ENCODE results near the gene MYMK. TPM values are rescaled to one million over a fixed set of nuclear protein-coding genes. Genes with fewer than 3 reads are reported as not detected.

The MYMK gene
- total and polyA plus RNA-seq, 2 of the 8 experiments (the other 6 are each of a cell fraction or from before 2014, with no cell fraction given): not detected

DNA sequence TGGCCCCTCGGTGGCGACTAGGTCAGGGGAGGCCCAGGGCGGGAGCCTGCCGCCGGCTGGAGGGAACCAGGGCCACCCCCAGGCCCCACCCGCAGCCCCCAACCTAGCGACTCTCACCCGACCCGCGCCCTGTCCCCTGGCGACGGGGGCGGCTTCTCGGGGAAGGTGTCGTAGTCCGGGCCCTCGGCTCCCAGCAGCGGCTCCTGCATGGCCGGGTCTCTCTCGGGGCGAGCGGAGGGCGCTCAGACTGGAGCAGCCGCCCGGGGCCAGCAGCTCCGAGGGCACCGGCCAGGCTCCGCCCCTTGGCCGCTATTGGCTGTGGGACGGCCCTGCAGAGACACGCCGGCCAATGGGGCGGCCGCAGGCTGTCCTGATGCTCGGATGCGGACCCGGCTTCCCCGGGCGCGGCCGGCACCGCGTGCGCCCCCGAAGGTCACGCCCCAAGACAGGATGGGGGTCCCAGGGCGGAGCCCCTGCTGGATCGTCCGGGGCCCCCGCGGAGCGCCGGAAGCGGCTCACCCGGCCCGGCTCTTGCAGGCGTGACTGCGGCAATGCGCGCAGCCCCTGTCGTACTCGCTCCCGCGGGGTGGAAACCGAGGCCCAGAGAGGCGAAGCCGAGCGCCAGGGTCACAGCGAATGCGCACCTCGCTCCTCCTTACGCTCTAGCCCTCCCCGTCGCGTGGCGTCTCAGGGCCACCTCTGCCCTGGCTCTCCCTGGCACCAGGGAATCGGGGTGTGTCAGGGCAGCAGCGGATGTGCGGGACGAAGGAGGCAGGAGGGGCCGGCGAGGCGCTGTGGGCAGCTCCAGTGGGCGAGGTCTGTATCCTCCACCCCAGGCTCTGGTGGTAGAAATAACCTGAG, 45.7 kb downstream of the MYMK start, which contains the start of gene SLC2A6:
Gene SLC2A6, minus strand, starts transcription at position 249 of the 861 bp plus-strand sequence. Its CDS starts 40 bp downstream, at position 209.
- peak within 1 kb of the TSS; percentile 73 for H3K18ac ChIP-seq (ENCODE audit: extremely low read depth, low read length)
- DNase-seq (ENCODE audit: low read depth in 1 of 2, low spot score in 2 of 2) (peak; percentile 74 to 94), FAIRE-seq (no peak)
- H3K36me3 ChIP-seq (ENCODE audit: control insufficient read depth in 2 of 4, insufficient read depth in 4 of 4, low read length in 3 of 4): peaks cover 0 to 14% (median 6%) of the 10 kb centered on the region in 4 experiments; a peak in 5 of 8 replicates
- CTCF ChIA-PET (ENCODE audit: partially characterized antibody): interaction anchor here (0.6 to 3.4 kb wide), 12 partner anchors 8 to 278 kb away, joined by 3 to 13 read pairs (median 4); no protein-coding TSS in a partner anchor
- H3K27ac ChIP-seq (ENCODE audit: low read depth, low read length): no peak within 1 kb of the TSS
- H3K9ac ChIP-seq (replicated peaks in 1 of 4; ENCODE audit: extremely low read depth in 1 of 4, low read depth in 3 of 4, low read length in 3 of 4): peak within 1 kb of the TSS in 3 of 4 experiments; percentile 35 to 37 (median 37); a peak in 4 of 7 replicates
- no peak within 1 kb of the TSS for H2BK20ac ChIP-seq (ENCODE audit: low read length)
- H2BK15ac ChIP-seq (ENCODE audit: low read length): peak within 1 kb of the TSS; percentile 5; the same call in 1 of the 2 replicates
- peaks cover 6% of the 10 kb centered on the region; the same call in 1 of the 2 replicates for H3K23me2 ChIP-seq (ENCODE audit: low read depth, low read length)
- H3K79me2 ChIP-seq (ENCODE audit: control insufficient read depth in 1 of 2, insufficient read depth in 2 of 2, low read length in 2 of 2): peaks cover 0 to 6% of the 10 kb centered on the region in 2 experiments; a peak in 1 of 4 replicates
- 0 out of 2 replicates have a peak within 1 kb of the TSS, but pooled peaks have one; percentile 57 for H2BK5ac ChIP-seq (ENCODE audit: low read depth, low read length)
- H3K9me3 ChIP-seq (ENCODE audit: insufficient read depth in 2 of 2, low read depth in 1 of 2, low read length in 1 of 2): no peaks in the 10 kb centered on the region
- H4K8ac ChIP-seq (ENCODE audit: extremely low read depth, insufficient read depth, low read length): peak within 1 kb of the TSS; percentile 87
- H3K4me2 ChIP-seq (ENCODE audit: insufficient read depth in 1 of 2, low read depth in 2 of 2, low read length in 2 of 2): peak within 1 kb of the TSS; percentile 89 to 95
- peak within 1 kb of the TSS; percentile 96 for H4K91ac ChIP-seq (replicated peaks; ENCODE audit: insufficient read length, low read length)
- H2AK5ac ChIP-seq (ENCODE audit: low read depth, low read length): 0 out of 2 replicates have a peak within 1 kb of the TSS, but pooled peaks have one; percentile 65
- WGBS, 2 experiments (ENCODE audit: extremely low coverage in 1 of 2, insufficient coverage in 1 of 2, insufficient read length in 1 of 2, insufficient replicate concordance in 2 of 2, low coverage in 1 of 2, low lambda C conversion rate in 2 of 2, missing lambda C conversion rate in 1 of 2): 2% methylated on average over 79 of the region's 84 CpGs; no CpG with 5 or more reads in 1 of the 2 experiments
- H2BK12ac ChIP-seq (ENCODE audit: low read depth, low read length): peak within 1 kb of the TSS; percentile 68; the same call in 1 of the 2 replicates
- H2BK120ac ChIP-seq (replicated peaks; ENCODE audit: low read depth, low read length): peak within 1 kb of the TSS; percentile 88
- H3K14ac ChIP-seq (ENCODE audit: insufficient read length): peak within 1 kb of the TSS; percentile 51
- H3K79me1 ChIP-seq (ENCODE audit: low read depth, low read length): peaks cover 2% of the 10 kb centered on the region; the same call in 1 of the 2 replicates
- H2AFZ ChIP-seq (ENCODE audit: low read length): peak within 1 kb of the TSS; percentile 54; the same call in 1 of the 2 replicates
- H3K4me3 ChIP-seq (ENCODE audit: extremely low read depth in 1 of 4, insufficient read depth in 2 of 4, low read depth in 3 of 4, low read length in 4 of 4): peak within 1 kb of the TSS; percentile 57 to 81 (median 60)
- POLR2A ChIA-PET (ENCODE audit: partially characterized antibody): interaction anchor here (0.5 to 3.4 kb wide), 10 partner anchors 11 to 200 kb away, joined by 3 to 19 read pairs (median 4); partner anchors contain the start of genes CACFD1, MED22, REXO4 and RPL7A
- H4K5ac ChIP-seq (ENCODE audit: insufficient read length, low read depth, low read length): peak within 1 kb of the TSS; percentile 86
- no peak within 1 kb of the TSS for H3K23ac ChIP-seq (ENCODE audit: insufficient read length)
- peaks cover 0 to 4% (median 0%) of the 10 kb centered on the region in 4 experiments; a peak in 2 of 7 replicates for H3K27me3 ChIP-seq (replicated peaks in 1 of 4; ENCODE audit: control insufficient read depth in 3 of 4, extremely low read depth in 1 of 4, insufficient read depth in 3 of 4, low read length in 3 of 4)
- H3K56ac ChIP-seq (replicated peaks; ENCODE audit: insufficient read length, low read depth, low read length): peak within 1 kb of the TSS; percentile 69
- peaks cover 0 to 7% (median 4%) of the 10 kb centered on the region in 4 experiments; a peak in 6 of 7 replicates for H3K4me1 ChIP-seq (replicated peaks in 1 of 4; ENCODE audit: control insufficient read depth in 3 of 4, insufficient read depth in 4 of 4, low read length in 3 of 4)
- peak within 1 kb of the TSS; percentile 4 for H3K4ac ChIP-seq (replicated peaks; ENCODE audit: insufficient read length, low read depth, low read length)
- peaks cover 2 to 19% of the 10 kb centered on the region in 2 experiments for H4K20me1 ChIP-seq (replicated peaks in 1 of 2; ENCODE audit: control insufficient read depth in 1 of 2, insufficient read depth in 2 of 2, low read length in 2 of 2)
- TF ChIP-seq TAF1 (IDR thresholded peaks at IDR 0.05; ENCODE audit: low read depth, low read length) (peak; percentile 77; the same call in 1 of the 2 replicates), BACH1 (IDR thresholded peaks at IDR 0.05; ENCODE audit: low read length) (no peak), KDM4A (IDR thresholded peaks at IDR 0.05; ENCODE audit: low read depth, low read length, severe bottlenecking) (peak; percentile 96), KDM1A (IDR thresholded peaks at IDR 0.05; ENCODE audit: borderline replicate concordance, low read length) (no peak), SP1 (IDR thresholded peaks at IDR 0.05; ENCODE audit: low read depth, low read length) (peak; percentile 69; the same call in 1 of the 2 replicates), RAD21 (IDR thresholded peaks at IDR 0.05 in 1 of 2, conservative IDR thresholded peaks at IDR 0.05 in 1 of 2; ENCODE audit: low read depth in 2 of 2, low read length in 2 of 2) (no peak), CTBP2 (IDR thresholded peaks at IDR 0.05; ENCODE audit: borderline replicate concordance, insufficient read depth, insufficient read length, low read length) (no peak), POLR2A (IDR thresholded peaks at IDR 0.05; ENCODE audit: control extremely low read depth in 1 of 2, low read depth in 2 of 2, low read length in 2 of 2) (peak in 1 of 2 experiments; percentile 71; a peak in 2 of 3 replicates)
- TF ChIP-seq, protein P1, sequence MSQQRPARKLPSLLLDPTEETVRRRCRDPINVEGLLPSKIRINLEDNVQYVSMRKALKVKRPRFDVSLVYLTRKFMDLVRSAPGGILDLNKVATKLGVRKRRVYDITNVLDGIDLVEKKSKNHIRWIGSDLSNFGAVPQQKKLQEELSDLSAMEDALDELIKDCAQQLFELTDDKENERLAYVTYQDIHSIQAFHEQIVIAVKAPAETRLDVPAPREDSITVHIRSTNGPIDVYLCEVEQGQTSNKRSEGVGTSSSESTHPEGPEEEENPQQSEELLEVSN (IDR thresholded peaks at IDR 0.05): peak; percentile 81
